SK-N-SH treated with all-trans-retinoic acid at 6 μM for 48 hours (cell line): ENCODE data around the gene TTC28.

Source experiments
- ARNTL ChIP-seq: fragments of 450-650 bp; formaldehyde crosslinking; IDR thresholded peaks from 2 replicates; pipeline ENCODE4 v1.5.0; 2020; ENCODE audit warnings: low read depth, mild to moderate bottlenecking, moderate library complexity, borderline replicate concordance
- CSDC2 ChIP-seq: fragments of 250-450 bp; sonication (Bioruptor Pico); IDR thresholded peaks from 2 replicates; pipeline ENCODE4 v1.5.0; 2020; ENCODE audit warnings: mild to moderate bottlenecking, moderate library complexity
- GLIS3 ChIP-seq: fragments of 250-450 bp; sonication (Bioruptor Pico); IDR thresholded peaks from 2 replicates; pipeline ENCODE4 v1.5.0; 2020; ENCODE audit warnings: mild to moderate bottlenecking, moderate library complexity
- SNAI2 ChIP-seq: fragments of 250-450 bp; sonication (Bioruptor Pico); IDR thresholded peaks from 2 replicates; pipeline ENCODE4 v1.5.0; 2020; ENCODE audit warnings: mild to moderate bottlenecking, moderate library complexity
- ZC3H10 ChIP-seq: fragments of 250-450 bp; sonication (Bioruptor Pico); IDR thresholded peaks from 2 replicates; pipeline ENCODE4 v1.5.1; 2021; ENCODE audit warnings: mild to moderate bottlenecking, moderate library complexity
- ZFP3 ChIP-seq: fragments of 250-450 bp; sonication (Bioruptor Pico); IDR thresholded peaks from 2 replicates; pipeline ENCODE4 v1.5.0; 2020; ENCODE audit warnings: mild to moderate bottlenecking, moderate library complexity
- ZFP30 ChIP-seq: fragments of 450-650 bp; formaldehyde crosslinking; IDR thresholded peaks from 2 replicates; pipeline ENCODE4 v1.5.0; 2022; ENCODE audit warnings: mild to moderate bottlenecking, moderate library complexity
- ZNF70 ChIP-seq: fragments of 450-650 bp; formaldehyde crosslinking; IDR thresholded peaks from 2 replicates; pipeline ENCODE4 v1.5.0; 2020; ENCODE audit warnings: mild to moderate bottlenecking, moderate library complexity
- TF ChIP-seq, protein P1 (sequence below): fragments of 250-450 bp; sonication (Bioruptor Pico); IDR thresholded peaks from 2 replicates; pipeline ENCODE4 v1.5.1; 2021; ENCODE audit warnings: mild to moderate bottlenecking, moderate library complexity
- TF ChIP-seq, protein P2 (sequence below): fragments of 250-450 bp; sonication (Bioruptor Pico); IDR thresholded peaks from 2 replicates; pipeline ENCODE4 v1.5.0; 2020; ENCODE audit warnings: mild to moderate bottlenecking, moderate library complexity
- TF ChIP-seq, protein P3 (sequence below): fragments of 250-450 bp; sonication (Bioruptor Pico); IDR thresholded peaks from 2 replicates; pipeline ENCODE4 v1.8.0; 2020; ENCODE audit warnings: mild to moderate bottlenecking, moderate library complexity, borderline replicate concordance
- TF ChIP-seq, protein P4 (sequence below): fragments of 250-450 bp; sonication (Bioruptor Pico); IDR thresholded peaks from 2 replicates; pipeline ENCODE4 v1.5.1; 2020; ENCODE audit warnings: low read depth, mild to moderate bottlenecking, moderate library complexity

DNA sequence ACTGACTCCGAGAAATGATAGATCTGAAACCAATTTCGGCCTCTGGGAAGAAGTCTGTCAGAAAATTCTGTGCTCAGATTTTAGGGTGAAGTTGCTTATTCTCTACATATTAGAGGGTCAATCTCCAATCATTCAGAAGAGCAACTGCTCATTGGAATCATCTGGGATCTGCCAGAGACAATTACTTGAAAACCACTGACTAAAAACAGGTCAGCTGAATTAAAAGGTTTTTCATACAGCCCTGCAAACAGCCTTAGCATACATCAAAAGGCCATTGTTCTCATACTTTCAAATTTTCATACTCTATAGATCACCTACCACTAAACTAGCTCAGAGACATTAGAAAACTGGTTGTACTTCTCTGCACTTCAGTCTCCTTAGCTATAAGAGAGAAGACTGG is 470.9 kb downstream of the TTC28 start:
- TF ChIP-seq, protein P1, sequence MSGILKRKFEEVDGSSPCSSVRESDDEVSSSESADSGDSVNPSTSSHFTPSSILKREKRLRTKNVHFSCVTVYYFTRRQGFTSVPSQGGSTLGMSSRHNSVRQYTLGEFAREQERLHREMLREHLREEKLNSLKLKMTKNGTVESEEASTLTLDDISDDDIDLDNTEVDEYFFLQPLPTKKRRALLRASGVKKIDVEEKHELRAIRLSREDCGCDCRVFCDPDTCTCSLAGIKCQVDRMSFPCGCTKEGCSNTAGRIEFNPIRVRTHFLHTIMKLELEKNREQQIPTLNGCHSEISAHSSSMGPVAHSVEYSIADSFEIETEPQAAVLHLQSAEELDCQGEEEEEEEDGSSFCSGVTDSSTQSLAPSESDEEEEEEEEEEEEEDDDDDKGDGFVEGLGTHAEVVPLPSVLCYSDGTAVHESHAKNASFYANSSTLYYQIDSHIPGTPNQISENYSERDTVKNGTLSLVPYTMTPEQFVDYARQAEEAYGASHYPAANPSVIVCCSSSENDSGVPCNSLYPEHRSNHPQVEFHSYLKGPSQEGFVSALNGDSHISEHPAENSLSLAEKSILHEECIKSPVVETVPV: no peak
- TF ChIP-seq GLIS3 (CRISPR knock-in tag) (no peak), ZNF70 (CRISPR knock-in tag) (no peak), ARNTL (no peak), CSDC2 (CRISPR knock-in tag) (no peak), ZFP3 (CRISPR knock-in tag) (no peak), SNAI2 (CRISPR knock-in tag) (no peak), ZC3H10 (CRISPR knock-in tag) (no peak), ZFP30 (CRISPR knock-in tag) (no peak)
- TF ChIP-seq, protein P2, sequence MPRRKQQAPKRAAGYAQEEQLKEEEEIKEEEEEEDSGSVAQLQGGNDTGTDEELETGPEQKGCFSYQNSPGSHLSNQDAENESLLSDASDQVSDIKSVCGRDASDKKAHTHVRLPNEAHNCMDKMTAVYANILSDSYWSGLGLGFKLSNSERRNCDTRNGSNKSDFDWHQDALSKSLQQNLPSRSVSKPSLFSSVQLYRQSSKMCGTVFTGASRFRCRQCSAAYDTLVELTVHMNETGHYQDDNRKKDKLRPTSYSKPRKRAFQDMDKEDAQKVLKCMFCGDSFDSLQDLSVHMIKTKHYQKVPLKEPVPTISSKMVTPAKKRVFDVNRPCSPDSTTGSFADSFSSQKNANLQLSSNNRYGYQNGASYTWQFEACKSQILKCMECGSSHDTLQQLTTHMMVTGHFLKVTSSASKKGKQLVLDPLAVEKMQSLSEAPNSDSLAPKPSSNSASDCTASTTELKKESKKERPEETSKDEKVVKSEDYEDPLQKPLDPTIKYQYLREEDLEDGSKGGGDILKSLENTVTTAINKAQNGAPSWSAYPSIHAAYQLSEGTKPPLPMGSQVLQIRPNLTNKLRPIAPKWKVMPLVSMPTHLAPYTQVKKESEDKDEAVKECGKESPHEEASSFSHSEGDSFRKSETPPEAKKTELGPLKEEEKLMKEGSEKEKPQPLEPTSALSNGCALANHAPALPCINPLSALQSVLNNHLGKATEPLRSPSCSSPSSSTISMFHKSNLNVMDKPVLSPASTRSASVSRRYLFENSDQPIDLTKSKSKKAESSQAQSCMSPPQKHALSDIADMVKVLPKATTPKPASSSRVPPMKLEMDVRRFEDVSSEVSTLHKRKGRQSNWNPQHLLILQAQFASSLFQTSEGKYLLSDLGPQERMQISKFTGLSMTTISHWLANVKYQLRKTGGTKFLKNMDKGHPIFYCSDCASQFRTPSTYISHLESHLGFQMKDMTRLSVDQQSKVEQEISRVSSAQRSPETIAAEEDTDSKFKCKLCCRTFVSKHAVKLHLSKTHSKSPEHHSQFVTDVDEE (CRISPR knock-in tag): no peak
- TF ChIP-seq, protein P3, sequence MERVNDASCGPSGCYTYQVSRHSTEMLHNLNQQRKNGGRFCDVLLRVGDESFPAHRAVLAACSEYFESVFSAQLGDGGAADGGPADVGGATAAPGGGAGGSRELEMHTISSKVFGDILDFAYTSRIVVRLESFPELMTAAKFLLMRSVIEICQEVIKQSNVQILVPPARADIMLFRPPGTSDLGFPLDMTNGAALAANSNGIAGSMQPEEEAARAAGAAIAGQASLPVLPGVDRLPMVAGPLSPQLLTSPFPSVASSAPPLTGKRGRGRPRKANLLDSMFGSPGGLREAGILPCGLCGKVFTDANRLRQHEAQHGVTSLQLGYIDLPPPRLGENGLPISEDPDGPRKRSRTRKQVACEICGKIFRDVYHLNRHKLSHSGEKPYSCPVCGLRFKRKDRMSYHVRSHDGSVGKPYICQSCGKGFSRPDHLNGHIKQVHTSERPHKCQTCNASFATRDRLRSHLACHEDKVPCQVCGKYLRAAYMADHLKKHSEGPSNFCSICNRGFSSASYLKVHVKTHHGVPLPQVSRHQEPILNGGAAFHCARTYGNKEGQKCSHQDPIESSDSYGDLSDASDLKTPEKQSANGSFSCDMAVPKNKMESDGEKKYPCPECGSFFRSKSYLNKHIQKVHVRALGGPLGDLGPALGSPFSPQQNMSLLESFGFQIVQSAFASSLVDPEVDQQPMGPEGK (CRISPR knock-in tag): no peak
- TF ChIP-seq, protein P4, sequence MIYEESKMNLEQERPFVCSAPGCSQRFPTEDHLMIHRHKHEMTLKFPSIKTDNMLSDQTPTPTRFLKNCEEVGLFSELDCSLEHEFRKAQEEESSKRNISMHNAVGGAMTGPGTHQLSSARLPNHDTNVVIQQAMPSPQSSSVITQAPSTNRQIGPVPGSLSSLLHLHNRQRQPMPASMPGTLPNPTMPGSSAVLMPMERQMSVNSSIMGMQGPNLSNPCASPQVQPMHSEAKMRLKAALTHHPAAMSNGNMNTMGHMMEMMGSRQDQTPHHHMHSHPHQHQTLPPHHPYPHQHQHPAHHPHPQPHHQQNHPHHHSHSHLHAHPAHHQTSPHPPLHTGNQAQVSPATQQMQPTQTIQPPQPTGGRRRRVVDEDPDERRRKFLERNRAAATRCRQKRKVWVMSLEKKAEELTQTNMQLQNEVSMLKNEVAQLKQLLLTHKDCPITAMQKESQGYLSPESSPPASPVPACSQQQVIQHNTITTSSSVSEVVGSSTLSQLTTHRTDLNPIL (CRISPR knock-in tag): no peak
